Measurements from ENCODE around the gene TMC5. TPM values are rescaled to one million over a fixed set of nuclear protein-coding genes. Genes with fewer than 3 reads are reported as not detected.
"Not testable (repeated sequence)": the region's sequence is repeated elsewhere in the genome, so short reads cannot be mapped to it uniquely, and the experiment has no call there.

Gene TMC5
- total RNA-seq, 4 donors from 2014 or later, result 0.29 to 4.0 (median 1.4) TPM

- Histone ChIP-seq H3K4me1 (peaks cover 34 to 44% of the 10 kb centered on the region in 2 donors), H3K4me3 (replicated peaks in 1 of 3) (no peak overlapping the region), H3K36me3 (no peaks in the 10 kb centered on the region), H3K27me3 (no peaks in the 10 kb centered on the region), H3K9me3 (no peaks in the 10 kb centered on the region), H3K27ac (no peak overlapping the region)
- no peak for DNase-seq
- 84 to 93% methylated on average over 2 of the region's 2 CpGs for WGBS, 2 donors
- TF ChIP-seq POLR2A (IDR thresholded peaks at IDR 0.05), result no peak
- TF ChIP-seq CTCF (IDR thresholded peaks at IDR 0.05), result no peak
- intact Hi-C loops (cut with DNase I), result loop anchor here (5.0 kb wide), 1 partner anchor 110 kb away; no protein-coding TSS in a partner anchor
Measured at GRCh38 chr16:19392352-19392751, 25.3 kb upstream of the TMC5 start.

- DNase-seq, result peak; percentile 30 to 53
- Histone ChIP-seq H3K4me1 (peaks cover 23 to 33% of the 10 kb centered on the region in 2 donors), H3K27me3 (no peaks in the 10 kb centered on the region), H3K27ac (peak overlapping the region; percentile 6 to 71 (median 58)), H3K36me3 (no peaks in the 10 kb centered on the region), H3K4me3 (replicated peaks in 1 of 3) (no peak overlapping the region), H3K9me3 (no peaks in the 10 kb centered on the region)
- intact Hi-C loops (cut with DNase I), result loop anchor here (5.0 kb wide), 1 partner anchor 109 kb away; no protein-coding TSS in a partner anchor
- TF ChIP-seq CTCF (IDR thresholded peaks at IDR 0.05) (no peak), POLR2A (IDR thresholded peaks at IDR 0.05) (no peak)
- 30 to 36% methylated on average over 13 of the region's 13 CpGs for WGBS, 2 donors
Measured at GRCh38 chr16:19393226-19394111, 24.2 kb upstream of the TMC5 start.

- H3K4me3 ChIP-seq (replicated peaks in 1 of 3); DNase-seq; H3K36me3 ChIP-seq; H3K27me3 ChIP-seq; intact Hi-C loops (cut with DNase I); H3K9me3 ChIP-seq; H3K27ac ChIP-seq: not testable (repeated sequence)
- WGBS, 2 donors, result 56 to 80% methylated on average over 3 to 4 of the region's 4 CpGs
- H3K4me1 ChIP-seq, result peaks cover 8 to 17% of the 10 kb centered on the region in 2 donors
Measured at GRCh38 chr16:19395646-19396267, 21.9 kb upstream of the TMC5 start.

GRCh38 chr16:19396555-19397011 is 21.1 kb upstream of the TMC5 start:
- Histone ChIP-seq H3K27ac (no peak overlapping the region), H3K9me3 (no peaks in the 10 kb centered on the region), H3K27me3 (no peaks in the 10 kb centered on the region), H3K36me3 (no peaks in the 10 kb centered on the region), H3K4me1 (peaks cover 8 to 17% of the 10 kb centered on the region in 2 donors), H3K4me3 (replicated peaks in 1 of 3) (no peak overlapping the region)
- 60 to 67% methylated on average over 9 of the region's 9 CpGs for WGBS, 2 donors
- no peak for TF ChIP-seq CTCF (IDR thresholded peaks at IDR 0.05)
- no peak for TF ChIP-seq POLR2A (IDR thresholded peaks at IDR 0.05)
- no peak for DNase-seq
- intact Hi-C loops (cut with DNase I), result no loop called here

GRCh38 chr16:19397373-19397772 is 20.3 kb upstream of the TMC5 start:
- H3K27ac ChIP-seq; H3K27me3 ChIP-seq; H3K36me3 ChIP-seq; intact Hi-C loops (cut with DNase I); H3K4me3 ChIP-seq (replicated peaks in 1 of 3); H3K9me3 ChIP-seq; DNase-seq: not testable (repeated sequence)
- H3K4me1 ChIP-seq, result peaks cover 8 to 17% of the 10 kb centered on the region in 2 donors
- 79 to 83% methylated on average over 2 of the region's 2 CpGs for WGBS, 2 donors

- H3K27ac ChIP-seq, result no peak overlapping the region
- peaks cover 0 to 3% of the 10 kb centered on the region in 2 donors for H3K4me1 ChIP-seq
- intact Hi-C loops (cut with DNase I), result no loop called here
- DNase-seq, result peak; percentile 24 to 28
- WGBS, 2 donors, result 70 to 71% methylated on average over 7 of the region's 7 CpGs
- no peaks in the 10 kb centered on the region for H3K27me3 ChIP-seq
- H3K4me3 ChIP-seq (replicated peaks in 1 of 3), result no peak overlapping the region
- H3K9me3 ChIP-seq, result no peaks in the 10 kb centered on the region
- no peak for TF ChIP-seq POLR2A (IDR thresholded peaks at IDR 0.05)
- TF ChIP-seq CTCF (IDR thresholded peaks at IDR 0.05), result peak in 3 of 6 experiments; percentile 26 to 41 (median 36)
- no peaks in the 10 kb centered on the region for H3K36me3 ChIP-seq
Measured at GRCh38 chr16:19400711-19401110, 17.0 kb upstream of the TMC5 start.

Measured in thyroid gland (tissue), 4 donors.